Stimulated activated CD4-positive, alpha-beta T cell treated with anti-CD3 and anti-CD28 coated beads, Interleukin-4, amount 100 ng/mL, for 48 hours (primary cell): ENCODE measurements around the gene RSPH9.
"Not testable (repeated sequence)": the region's sequence is repeated elsewhere in the genome, so short reads cannot be mapped to it uniquely, and the experiment has no call there.

Experiments used
- DNase-seq, 2 donors: peaks; one replicate each; pipeline ENCODE4 v3.0.0-alpha.2; 2020; ENCODE audit warnings: low read depth in 2 of 2

RSPH9 gene

GRCh38 chr6:43687079-43687436 is 42.2 kb downstream of the RSPH9 start:
- DNase-seq, result no peak

GRCh38 chr6:43687437-43688347 is 42.9 kb downstream of the RSPH9 start, which contains the start of gene MRPS18A:
Gene MRPS18A (minus strand): TSS chr6:43687791. CDS start chr6:43687779, 12 bp downstream.
- DNase-seq, result peak; percentile 78 to 80

- DNase-seq, result no peak
Observed at GRCh38 chr6:43689421-43689820, 44.6 kb downstream of the RSPH9 start.

- DNase-seq, result no peak
Observed at GRCh38 chr6:43695215-43695966, 50.6 kb downstream of the RSPH9 start.

- no peak for DNase-seq
Observed at GRCh38 chr6:43695967-43696291, 51.1 kb downstream of the RSPH9 start.

GRCh38 chr6:43697421-43697820 is 52.6 kb downstream of the RSPH9 start:
- no peak for DNase-seq

- DNase-seq, result no peak
Observed at GRCh38 chr6:43698584-43699349, 53.9 kb downstream of the RSPH9 start.

GRCh38 chr6:43699564-43700186 is 54.8 kb downstream of the RSPH9 start:
- DNase-seq, result no peak

- DNase-seq, result not testable (repeated sequence)
Observed at GRCh38 chr6:43700939-43701560, 56.2 kb downstream of the RSPH9 start.

- DNase-seq, result no peak
Observed at GRCh38 chr6:43702171-43702533, 57.3 kb downstream of the RSPH9 start.

GRCh38 chr6:43702534-43703440 is 58.0 kb downstream of the RSPH9 start:
- DNase-seq, result no peak

- no peak for DNase-seq
Observed at GRCh38 chr6:43703512-43704429, 58.9 kb downstream of the RSPH9 start.

GRCh38 chr6:43705996-43706395 is 61.2 kb downstream of the RSPH9 start:
- no peak for DNase-seq

GRCh38 chr6:43706788-43707187 is 62.0 kb downstream of the RSPH9 start:
- DNase-seq, result no peak

- DNase-seq, result no peak
Observed at GRCh38 chr6:43707269-43707668, 62.4 kb downstream of the RSPH9 start.

GRCh38 chr6:43707767-43708166 is 62.9 kb downstream of the RSPH9 start:
- no peak for DNase-seq

- no peak for DNase-seq
Observed at GRCh38 chr6:43708860-43709653, 64.2 kb downstream of the RSPH9 start.

GRCh38 chr6:43709654-43710303 is 64.9 kb downstream of the RSPH9 start:
- DNase-seq, result no peak
